Measurements from ENCODE around the gene PILRA. TPM values are rescaled to one million over a fixed set of nuclear protein-coding genes. Genes with fewer than 3 reads are reported as not detected.
A peak's percentile ranks its signal among the peaks of the same experiment; 100 is the strongest.
"Not testable (repeated sequence)": the region's sequence is repeated elsewhere in the genome, so short reads cannot be mapped to it uniquely, and the experiment has no call there.

The PILRA gene
- total and polyA plus RNA-seq, 2 experiments from 2014 or later: 2.2 to 3.0 TPM

- no peak overlapping the region for H2AFZ ChIP-seq
- H3K9me2 ChIP-seq (replicated peaks; ENCODE audit: insufficient read depth): no peaks in the 10 kb centered on the region
- no peaks in the 10 kb centered on the region for H3K9me3 ChIP-seq (ENCODE audit: low read depth)
- no peaks in the 10 kb centered on the region for H3K27me3 ChIP-seq
- H3K36me3 ChIP-seq (replicated peaks; ENCODE audit: insufficient read depth, low read depth): no peaks in the 10 kb centered on the region
- H4K20me1 ChIP-seq (ENCODE audit: insufficient read depth, poor library complexity, severe bottlenecking): no peaks in the 10 kb centered on the region
- no peak overlapping the region for H3K4me3 ChIP-seq
- DNase-seq (ENCODE audit: low spot score): no peak
- no peaks in the 10 kb centered on the region for H3K79me2 ChIP-seq
- TF ChIP-seq CTCF (IDR thresholded peaks at IDR 0.05; ENCODE audit: poor library complexity) (no peak), EZH2 (IDR thresholded peaks at IDR 0.05; ENCODE audit: borderline replicate concordance) (no peak), EZH2phosphoT487 (IDR thresholded peaks at IDR 0.05; ENCODE audit: low read depth, severe bottlenecking, unreplicated experiment) (no peak)
- 93% methylated on average over 3 of the region's 3 CpGs for WGBS (ENCODE audit: low lambda C conversion rate, missing lambda C conversion rate)
- H3K27ac ChIP-seq: no peak overlapping the region
- no peak overlapping the region for H3K4me2 ChIP-seq
- H3K4me1 ChIP-seq (ENCODE audit: insufficient read depth): no peaks in the 10 kb centered on the region
Observed at GRCh38 chr7:100376066-100376465, 2.8 kb downstream of the PILRA start.

GRCh38 chr7:100378114-100378755 is 4.9 kb downstream of the PILRA start:
- H3K79me2 ChIP-seq: no peaks in the 10 kb centered on the region
- no peaks in the 10 kb centered on the region for H3K4me1 ChIP-seq (ENCODE audit: insufficient read depth)
- H3K36me3 ChIP-seq (replicated peaks; ENCODE audit: insufficient read depth, low read depth): no peaks in the 10 kb centered on the region
- H4K20me1 ChIP-seq (ENCODE audit: insufficient read depth, poor library complexity, severe bottlenecking): no peaks in the 10 kb centered on the region
- H2AFZ ChIP-seq: no peak overlapping the region
- WGBS (ENCODE audit: low lambda C conversion rate, missing lambda C conversion rate): 92% methylated on average over 4 of the region's 4 CpGs
- no peak overlapping the region for H3K4me2 ChIP-seq
- H3K4me3 ChIP-seq: no peak overlapping the region
- no peaks in the 10 kb centered on the region for H3K9me2 ChIP-seq (replicated peaks; ENCODE audit: insufficient read depth)
- no peak for DNase-seq (ENCODE audit: low spot score)
- no peak overlapping the region for H3K27ac ChIP-seq
- H3K27me3 ChIP-seq: no peaks in the 10 kb centered on the region
- TF ChIP-seq EZH2phosphoT487 (IDR thresholded peaks at IDR 0.05; ENCODE audit: low read depth, severe bottlenecking, unreplicated experiment): no peak
- no peak for TF ChIP-seq CTCF (IDR thresholded peaks at IDR 0.05; ENCODE audit: poor library complexity)
- no peak for TF ChIP-seq EZH2 (IDR thresholded peaks at IDR 0.05; ENCODE audit: borderline replicate concordance)
- H3K9me3 ChIP-seq (ENCODE audit: low read depth): no peaks in the 10 kb centered on the region

- H3K4me2 ChIP-seq: no peak overlapping the region
- no peaks in the 10 kb centered on the region for H3K9me2 ChIP-seq (replicated peaks; ENCODE audit: insufficient read depth)
- WGBS (ENCODE audit: low lambda C conversion rate, missing lambda C conversion rate): 87% methylated on average over 4 of the region's 4 CpGs
- no peaks in the 10 kb centered on the region for H4K20me1 ChIP-seq (ENCODE audit: insufficient read depth, poor library complexity, severe bottlenecking)
- no peaks in the 10 kb centered on the region for H3K27me3 ChIP-seq
- H3K9me3 ChIP-seq (ENCODE audit: low read depth): no peaks in the 10 kb centered on the region
- TF ChIP-seq EZH2phosphoT487 (IDR thresholded peaks at IDR 0.05; ENCODE audit: low read depth, severe bottlenecking, unreplicated experiment) (no peak), CTCF (IDR thresholded peaks at IDR 0.05; ENCODE audit: poor library complexity) (no peak), EZH2 (IDR thresholded peaks at IDR 0.05; ENCODE audit: borderline replicate concordance) (no peak)
- no peak overlapping the region for H3K27ac ChIP-seq
- no peaks in the 10 kb centered on the region for H3K36me3 ChIP-seq (replicated peaks; ENCODE audit: insufficient read depth, low read depth)
- no peaks in the 10 kb centered on the region for H3K4me1 ChIP-seq (ENCODE audit: insufficient read depth)
- H3K79me2 ChIP-seq: no peaks in the 10 kb centered on the region
- no peak for DNase-seq (ENCODE audit: low spot score)
- no peak overlapping the region for H2AFZ ChIP-seq
- H3K4me3 ChIP-seq: no peak overlapping the region
Observed at GRCh38 chr7:100380196-100380595, 6.9 kb downstream of the PILRA start.

- not testable (repeated sequence) for H3K4me3 ChIP-seq; DNase-seq (ENCODE audit: low spot score); H4K20me1 ChIP-seq (ENCODE audit: insufficient read depth, poor library complexity, severe bottlenecking); H3K9me3 ChIP-seq (ENCODE audit: low read depth); H3K9me2 ChIP-seq (replicated peaks; ENCODE audit: insufficient read depth); H3K36me3 ChIP-seq (replicated peaks; ENCODE audit: insufficient read depth, low read depth); H3K79me2 ChIP-seq; H3K4me1 ChIP-seq (ENCODE audit: insufficient read depth); H3K27ac ChIP-seq; H2AFZ ChIP-seq; H3K27me3 ChIP-seq
- H3K4me2 ChIP-seq: peak overlapping the region; percentile 37
- WGBS (ENCODE audit: low lambda C conversion rate, missing lambda C conversion rate): 61% methylated on average over 23 of the region's 49 CpGs
Observed at GRCh38 chr7:100381531-100382233, 8.4 kb downstream of the PILRA start.

GRCh38 chr7:100382234-100382853 is 9.1 kb downstream of the PILRA start:
- H4K20me1 ChIP-seq (ENCODE audit: insufficient read depth, poor library complexity, severe bottlenecking); H3K27me3 ChIP-seq; H3K36me3 ChIP-seq (replicated peaks; ENCODE audit: insufficient read depth, low read depth); H3K27ac ChIP-seq; H3K9me3 ChIP-seq (ENCODE audit: low read depth); H2AFZ ChIP-seq; DNase-seq (ENCODE audit: low spot score); H3K4me1 ChIP-seq (ENCODE audit: insufficient read depth); H3K4me3 ChIP-seq; H3K79me2 ChIP-seq; H3K9me2 ChIP-seq (replicated peaks; ENCODE audit: insufficient read depth): not testable (repeated sequence)
- H3K4me2 ChIP-seq: peak overlapping the region; percentile 37
- 87% methylated on average over 8 of the region's 8 CpGs for WGBS (ENCODE audit: low lambda C conversion rate, missing lambda C conversion rate)

Measured in hepatocyte (in vitro differentiated cells).